ENCODE results near the gene BIN1. TPM values are rescaled to one million over a fixed set of nuclear protein-coding genes. Genes with fewer than 3 reads are reported as not detected.

Gene BIN1
- total RNA-seq, 1 experiment from 2014 or later: 198 TPM

- DNase-seq: no peak
- Mint-ChIP-seq H3K27ac (ENCODE audit: unreplicated experiment) (peak overlapping the region; percentile 61), H3K36me3 (ENCODE audit: insufficient read depth, unreplicated experiment) (peaks cover 31% of the 10 kb centered on the region), H3K4me3 (ENCODE audit: unreplicated experiment) (no peak overlapping the region), H3K9me3 (ENCODE audit: unreplicated experiment) (no peaks in the 10 kb centered on the region), H3K4me1 (ENCODE audit: low read depth, unreplicated experiment) (peaks cover 19% of the 10 kb centered on the region), H3K27me3 (ENCODE audit: insufficient read depth, unreplicated experiment) (no peaks in the 10 kb centered on the region)
- Histone ChIP-seq H3K4me3 (ENCODE audit: low read depth, low read length) (no peak overlapping the region), H3K4me1 (peaks cover 49% of the 10 kb centered on the region), H3K36me3 (ENCODE audit: control insufficient read depth, insufficient read depth, low read length) (peaks cover 7% of the 10 kb centered on the region), H3K27me3 (replicated peaks; ENCODE audit: control insufficient read depth, insufficient read depth, low read length) (no peaks in the 10 kb centered on the region), H3K9me3 (no peaks in the 10 kb centered on the region)
- TF ChIP-seq CTCF (IDR thresholded peaks at IDR 0.05; ENCODE audit: insufficient read depth in 1 of 2, low read depth in 1 of 2, low read length in 1 of 2, severe bottlenecking in 1 of 2, unreplicated experiment in 1 of 2): no peak
- no TSS peak for BruUV-seq (replicated peaks)
- ChIA-PET CTCF (interaction anchor here (0.5 kb wide), 1 partner anchor 27 kb away, joined by 3 read pairs; no protein-coding TSS in a partner anchor), POLR2A (no interaction called here)
- intact Hi-C loops (cut with micrococcal nuclease; ENCODE audit: unreplicated experiment): no loop called here
Observed at GRCh38 chr2:127078666-127079270, 28.2 kb downstream of the BIN1 start.

GRCh38 chr2:127078028-127078427 is 28.9 kb downstream of the BIN1 start:
- H3K9me3 Mint-ChIP-seq (ENCODE audit: unreplicated experiment): no peaks in the 10 kb centered on the region
- no peak overlapping the region for H3K27ac Mint-ChIP-seq (ENCODE audit: unreplicated experiment)

GRCh38 chr2:127076924-127077323 is 30.0 kb downstream of the BIN1 start:
- ChIA-PET POLR2A (no interaction called here), CTCF (interaction anchor here (1.2 kb wide), 1 partner anchor 9 kb away, joined by 3 read pairs; no protein-coding TSS in a partner anchor)
- no peak for DNase-seq
- peaks cover 5% of the 10 kb centered on the region for H3K36me3 ChIP-seq (ENCODE audit: control insufficient read depth, insufficient read depth, low read length)
- Mint-ChIP-seq H3K4me1 (ENCODE audit: low read depth, unreplicated experiment) (peaks cover 6% of the 10 kb centered on the region), H3K36me3 (ENCODE audit: insufficient read depth, unreplicated experiment) (peaks cover 28% of the 10 kb centered on the region), H3K9me3 (ENCODE audit: unreplicated experiment) (no peaks in the 10 kb centered on the region), H3K4me3 (ENCODE audit: unreplicated experiment) (no peak overlapping the region), H3K27me3 (ENCODE audit: insufficient read depth, unreplicated experiment) (no peaks in the 10 kb centered on the region), H3K27ac (ENCODE audit: unreplicated experiment) (peak overlapping the region; percentile 13)
- H3K27me3 ChIP-seq (replicated peaks; ENCODE audit: control insufficient read depth, insufficient read depth, low read length): no peaks in the 10 kb centered on the region
- H3K4me1 ChIP-seq: peaks cover 32% of the 10 kb centered on the region
- TF ChIP-seq CTCF (IDR thresholded peaks at IDR 0.05; ENCODE audit: insufficient read depth in 1 of 2, low read depth in 1 of 2, low read length in 1 of 2, severe bottlenecking in 1 of 2, unreplicated experiment in 1 of 2): no peak
- H3K4me3 ChIP-seq (ENCODE audit: low read depth, low read length): no peak overlapping the region
- no peaks in the 10 kb centered on the region for H3K9me3 ChIP-seq
- intact Hi-C loops (cut with micrococcal nuclease; ENCODE audit: unreplicated experiment): no loop called here
- BruUV-seq (replicated peaks): no TSS peak

More at GRCh38 chr2:127078028-127078427, 28.9 kb downstream of the BIN1 start:
- no peak for TF ChIP-seq CTCF (IDR thresholded peaks at IDR 0.05; ENCODE audit: insufficient read depth in 1 of 2, low read depth in 1 of 2, low read length in 1 of 2, severe bottlenecking in 1 of 2, unreplicated experiment in 1 of 2)
- Mint-ChIP-seq H3K27me3 (ENCODE audit: insufficient read depth, unreplicated experiment) (no peaks in the 10 kb centered on the region), H3K4me1 (ENCODE audit: low read depth, unreplicated experiment) (peaks cover 12% of the 10 kb centered on the region), H3K4me3 (ENCODE audit: unreplicated experiment) (no peak overlapping the region), H3K36me3 (ENCODE audit: insufficient read depth, unreplicated experiment) (peaks cover 26% of the 10 kb centered on the region)
- ChIA-PET CTCF (interaction anchor here (1.2 kb wide), 1 partner anchor 10 kb away, joined by 3 read pairs; no protein-coding TSS in a partner anchor), POLR2A (no interaction called here)
- no peaks in the 10 kb centered on the region for H3K27me3 ChIP-seq (replicated peaks; ENCODE audit: control insufficient read depth, insufficient read depth, low read length)
- intact Hi-C loops (cut with micrococcal nuclease; ENCODE audit: unreplicated experiment): no loop called here
- peaks cover 5% of the 10 kb centered on the region for H3K36me3 ChIP-seq (ENCODE audit: control insufficient read depth, insufficient read depth, low read length)
- no TSS peak for BruUV-seq (replicated peaks)
- H3K4me3 ChIP-seq (ENCODE audit: low read depth, low read length): no peak overlapping the region
- no peak for DNase-seq
- H3K4me1 ChIP-seq: peaks cover 42% of the 10 kb centered on the region
- no peaks in the 10 kb centered on the region for H3K9me3 ChIP-seq

All from Caco-2 (cell line).